ENCODE results near the gene NCBP1. TPM values are rescaled to one million over a fixed set of nuclear protein-coding genes. Genes with fewer than 3 reads are reported as not detected.

NCBP1 gene
- total RNA-seq, 1 donor = 37.3 TPM

DNA sequence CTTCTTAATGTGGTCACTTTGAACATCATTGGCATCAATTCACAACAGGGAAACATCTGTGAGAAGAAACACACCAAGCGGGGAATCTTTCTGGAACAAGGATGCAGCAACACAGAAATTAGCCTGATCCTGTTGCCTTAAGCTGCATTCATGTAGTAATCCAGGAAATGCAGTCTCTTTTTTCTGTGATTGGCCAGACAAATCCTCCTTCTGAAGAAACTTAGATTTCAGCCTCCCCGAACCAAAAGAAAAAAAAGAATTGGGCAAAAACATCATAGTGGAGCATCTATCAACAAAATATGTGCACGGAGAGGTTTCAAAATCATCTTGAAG is 70.7 kb downstream of the NCBP1 start:
- no peaks in the 10 kb centered on the region for H3K79me2 ChIP-seq (ENCODE audit: insufficient read depth, low read length)
- H3K4me1 ChIP-seq (ENCODE audit: insufficient read depth, low read length) = peaks cover 26% of the 10 kb centered on the region
- H3K9me3 ChIP-seq (ENCODE audit: low read depth, low read length) = no peaks in the 10 kb centered on the region
- TF ChIP-seq, protein P1, sequence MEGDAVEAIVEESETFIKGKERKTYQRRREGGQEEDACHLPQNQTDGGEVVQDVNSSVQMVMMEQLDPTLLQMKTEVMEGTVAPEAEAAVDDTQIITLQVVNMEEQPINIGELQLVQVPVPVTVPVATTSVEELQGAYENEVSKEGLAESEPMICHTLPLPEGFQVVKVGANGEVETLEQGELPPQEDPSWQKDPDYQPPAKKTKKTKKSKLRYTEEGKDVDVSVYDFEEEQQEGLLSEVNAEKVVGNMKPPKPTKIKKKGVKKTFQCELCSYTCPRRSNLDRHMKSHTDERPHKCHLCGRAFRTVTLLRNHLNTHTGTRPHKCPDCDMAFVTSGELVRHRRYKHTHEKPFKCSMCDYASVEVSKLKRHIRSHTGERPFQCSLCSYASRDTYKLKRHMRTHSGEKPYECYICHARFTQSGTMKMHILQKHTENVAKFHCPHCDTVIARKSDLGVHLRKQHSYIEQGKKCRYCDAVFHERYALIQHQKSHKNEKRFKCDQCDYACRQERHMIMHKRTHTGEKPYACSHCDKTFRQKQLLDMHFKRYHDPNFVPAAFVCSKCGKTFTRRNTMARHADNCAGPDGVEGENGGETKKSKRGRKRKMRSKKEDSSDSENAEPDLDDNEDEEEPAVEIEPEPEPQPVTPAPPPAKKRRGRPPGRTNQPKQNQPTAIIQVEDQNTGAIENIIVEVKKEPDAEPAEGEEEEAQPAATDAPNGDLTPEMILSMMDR (IDR thresholded peaks at IDR 0.05; ENCODE audit: extremely low read depth, low read depth, low read length) = no peak
- no peak overlapping the region for H2AFZ ChIP-seq (ENCODE audit: low read length)
- H3K4me2 ChIP-seq (ENCODE audit: insufficient read depth, low read length) = peak overlapping the region; percentile 71
- H3K36me3 ChIP-seq (ENCODE audit: insufficient read depth, low read length) = no peaks in the 10 kb centered on the region
- peak; percentile 68 for DNase-seq (ENCODE audit: insufficient read length, low spot score, missing footprints)
- no peaks in the 10 kb centered on the region for H4K20me1 ChIP-seq (ENCODE audit: insufficient read depth, low read length)
- H3K27ac ChIP-seq (ENCODE audit: low read depth, low read length) = peak overlapping the region; percentile 57
- H3K27me3 ChIP-seq (ENCODE audit: insufficient read depth, low read length) = peaks cover 23% of the 10 kb centered on the region
- H3K4me3 ChIP-seq (ENCODE audit: insufficient read depth, low read length) = no peak overlapping the region

GRCh38 chr9:97704851-97705250 is 71.2 kb downstream of the NCBP1 start:
- Histone ChIP-seq H3K4me1 (ENCODE audit: insufficient read depth, low read length) (peaks cover 26% of the 10 kb centered on the region), H2AFZ (ENCODE audit: low read length) (no peak overlapping the region), H3K9me3 (ENCODE audit: low read depth, low read length) (no peaks in the 10 kb centered on the region), H3K4me3 (ENCODE audit: insufficient read depth, low read length) (no peak overlapping the region), H3K27me3 (ENCODE audit: insufficient read depth, low read length) (peaks cover 23% of the 10 kb centered on the region), H4K20me1 (ENCODE audit: insufficient read depth, low read length) (no peaks in the 10 kb centered on the region), H3K27ac (ENCODE audit: low read depth, low read length) (no peak overlapping the region), H3K4me2 (ENCODE audit: insufficient read depth, low read length) (no peak overlapping the region), H3K79me2 (ENCODE audit: insufficient read depth, low read length) (no peaks in the 10 kb centered on the region), H3K36me3 (ENCODE audit: insufficient read depth, low read length) (no peaks in the 10 kb centered on the region)
- peak; percentile 52 for DNase-seq (ENCODE audit: insufficient read length, low spot score, missing footprints)
- TF ChIP-seq, protein P1 (IDR thresholded peaks at IDR 0.05; ENCODE audit: extremely low read depth, low read depth, low read length) = no peak

GRCh38 chr9:97705354-97705950 is 71.8 kb downstream of the NCBP1 start:
- H3K79me2 ChIP-seq (ENCODE audit: insufficient read depth, low read length) = no peaks in the 10 kb centered on the region
- H3K9me3 ChIP-seq (ENCODE audit: low read depth, low read length) = no peaks in the 10 kb centered on the region
- H2AFZ ChIP-seq (ENCODE audit: low read length) = no peak overlapping the region
- H3K27me3 ChIP-seq (ENCODE audit: insufficient read depth, low read length) = peaks cover 23% of the 10 kb centered on the region
- no peak for DNase-seq (ENCODE audit: insufficient read length, low spot score, missing footprints)
- no peak overlapping the region for H3K4me2 ChIP-seq (ENCODE audit: insufficient read depth, low read length)
- no peak overlapping the region for H3K27ac ChIP-seq (ENCODE audit: low read depth, low read length)
- TF ChIP-seq, protein P1 (IDR thresholded peaks at IDR 0.05; ENCODE audit: extremely low read depth, low read depth, low read length) = no peak
- no peaks in the 10 kb centered on the region for H3K36me3 ChIP-seq (ENCODE audit: insufficient read depth, low read length)
- no peak overlapping the region for H3K4me3 ChIP-seq (ENCODE audit: insufficient read depth, low read length)
- no peaks in the 10 kb centered on the region for H4K20me1 ChIP-seq (ENCODE audit: insufficient read depth, low read length)
- H3K4me1 ChIP-seq (ENCODE audit: insufficient read depth, low read length) = peaks cover 26% of the 10 kb centered on the region

DNA sequence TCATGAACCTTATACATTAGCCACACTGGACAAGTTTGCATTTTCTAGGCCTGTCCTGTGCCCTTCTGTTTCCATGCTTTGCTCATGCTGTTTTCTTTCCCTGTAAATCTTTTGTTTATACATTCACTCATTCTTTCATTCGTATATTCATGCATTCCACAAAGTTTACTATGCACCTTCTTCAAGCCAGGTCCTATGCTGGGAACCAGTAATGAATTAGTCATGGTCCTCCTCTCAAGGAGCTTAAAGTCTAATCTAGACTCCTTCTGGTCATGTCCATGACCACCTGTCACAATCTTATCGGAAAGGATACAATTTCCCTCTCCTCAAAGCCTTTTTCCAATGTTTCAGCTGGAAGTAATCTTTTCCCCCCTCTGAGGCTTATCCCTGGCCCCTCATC is 72.6 kb downstream of the NCBP1 start:
- no peaks in the 10 kb centered on the region for H3K9me3 ChIP-seq (ENCODE audit: low read depth, low read length)
- H2AFZ ChIP-seq (ENCODE audit: low read length) = no peak overlapping the region
- no peaks in the 10 kb centered on the region for H3K79me2 ChIP-seq (ENCODE audit: insufficient read depth, low read length)
- no peaks in the 10 kb centered on the region for H4K20me1 ChIP-seq (ENCODE audit: insufficient read depth, low read length)
- DNase-seq (ENCODE audit: insufficient read length, low spot score, missing footprints) = no peak
- no peak overlapping the region for H3K27ac ChIP-seq (ENCODE audit: low read depth, low read length)
- peaks cover 26% of the 10 kb centered on the region for H3K4me1 ChIP-seq (ENCODE audit: insufficient read depth, low read length)
- no peak overlapping the region for H3K4me3 ChIP-seq (ENCODE audit: insufficient read depth, low read length)
- TF ChIP-seq, protein P1 (IDR thresholded peaks at IDR 0.05; ENCODE audit: extremely low read depth, low read depth, low read length) = no peak
- H3K36me3 ChIP-seq (ENCODE audit: insufficient read depth, low read length) = no peaks in the 10 kb centered on the region
- H3K4me2 ChIP-seq (ENCODE audit: insufficient read depth, low read length) = no peak overlapping the region
- H3K27me3 ChIP-seq (ENCODE audit: insufficient read depth, low read length) = peaks cover 23% of the 10 kb centered on the region
